Fibroblast of lung (primary cell): ENCODE measurements around the gene RAB25.

Experiments used
- CTCF ChIP-seq, 2 donors: IDR thresholded peaks in 1 of 2; conservative IDR thresholded peaks in 1 of 2; 1 replicate in 1 of 2; 2 replicates in 1 of 2; pipeline ENCODE4 v1.5.1; 2011 to 2012; ENCODE audit warnings: low read length in 2 of 2, control low read depth in 1 of 2, inconsistent platforms in 1 of 2, low read depth in 1 of 2, mild to moderate bottlenecking in 1 of 2
- EZH2 ChIP-seq: IDR thresholded peaks from 2 replicates; pipeline ENCODE4 v1.5.1; 2012; ENCODE audit warnings: low read length, control low read depth, mild to moderate bottlenecking; ENCODE audit errors: missing control alignments

DNA sequence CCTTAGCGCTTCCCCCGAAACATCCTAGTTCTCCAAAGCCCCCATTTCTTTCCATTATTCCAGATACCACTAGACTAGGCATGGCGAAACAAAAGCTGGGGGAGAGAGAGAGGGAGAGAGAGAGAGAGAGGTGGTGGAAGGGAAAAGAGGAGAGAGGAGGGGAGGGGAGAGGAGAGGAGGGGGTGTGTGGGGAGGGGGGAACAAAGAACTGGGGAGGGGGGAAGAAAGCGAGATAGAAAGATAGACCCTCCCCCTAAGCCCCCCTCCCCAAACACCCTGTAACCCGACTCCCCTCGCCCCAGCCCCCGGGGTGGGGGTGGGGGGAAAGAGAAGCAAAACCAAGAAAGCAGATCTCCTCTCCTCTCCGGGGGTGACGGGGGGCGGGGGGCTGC lies 21.0 kb downstream of the RAB25 start:
- no peak for TF ChIP-seq EZH2
- TF ChIP-seq CTCF (conservative IDR thresholded peaks at IDR 0.05 in 1 of 2, IDR thresholded peaks at IDR 0.05 in 1 of 2; ENCODE audit: low read depth in 1 of 2, low read length in 2 of 2) = no peak
